ENCODE results near the gene KRT33A.

- TF ChIP-seq, protein P1, sequence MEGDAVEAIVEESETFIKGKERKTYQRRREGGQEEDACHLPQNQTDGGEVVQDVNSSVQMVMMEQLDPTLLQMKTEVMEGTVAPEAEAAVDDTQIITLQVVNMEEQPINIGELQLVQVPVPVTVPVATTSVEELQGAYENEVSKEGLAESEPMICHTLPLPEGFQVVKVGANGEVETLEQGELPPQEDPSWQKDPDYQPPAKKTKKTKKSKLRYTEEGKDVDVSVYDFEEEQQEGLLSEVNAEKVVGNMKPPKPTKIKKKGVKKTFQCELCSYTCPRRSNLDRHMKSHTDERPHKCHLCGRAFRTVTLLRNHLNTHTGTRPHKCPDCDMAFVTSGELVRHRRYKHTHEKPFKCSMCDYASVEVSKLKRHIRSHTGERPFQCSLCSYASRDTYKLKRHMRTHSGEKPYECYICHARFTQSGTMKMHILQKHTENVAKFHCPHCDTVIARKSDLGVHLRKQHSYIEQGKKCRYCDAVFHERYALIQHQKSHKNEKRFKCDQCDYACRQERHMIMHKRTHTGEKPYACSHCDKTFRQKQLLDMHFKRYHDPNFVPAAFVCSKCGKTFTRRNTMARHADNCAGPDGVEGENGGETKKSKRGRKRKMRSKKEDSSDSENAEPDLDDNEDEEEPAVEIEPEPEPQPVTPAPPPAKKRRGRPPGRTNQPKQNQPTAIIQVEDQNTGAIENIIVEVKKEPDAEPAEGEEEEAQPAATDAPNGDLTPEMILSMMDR (conservative IDR thresholded peaks at IDR 0.05), result no peak
- no peak for TF ChIP-seq EZH2 (IDR thresholded peaks at IDR 0.05; ENCODE audit: low read depth)
Measured at GRCh38 chr17:41334385-41335305, 16.0 kb downstream of the KRT33A start.

Data from PC-9 (cell line).